Cardiac fibroblast (primary cell): Measurements from ENCODE around the gene HOXA4.

Experiments used
- DNase-seq, 2 donors: peaks; one replicate each; pipeline versions ENCODE4 v3.0.0 to v3.0.0-alpha.2; 2010; ENCODE audit warnings: low read depth in 2 of 2
- H3K4me3 ChIP-seq, 2 donors: replicated peaks in 1 of 2; 1 replicate in 1 of 2; 2 replicates in 1 of 2; pipeline ENCODE4 v1.5.1; 2011; ENCODE audit warnings: low read depth in 2 of 2, low read length in 2 of 2, mild to moderate bottlenecking in 2 of 2, moderate library complexity in 1 of 2
- TF ChIP-seq, protein P1 (sequence below): IDR thresholded peaks from one replicate; pipeline ENCODE4 v1.5.1; 2011; ENCODE audit warnings: low read depth, mild to moderate bottlenecking, low read length, inconsistent platforms

Gene HOXA4

DNA sequence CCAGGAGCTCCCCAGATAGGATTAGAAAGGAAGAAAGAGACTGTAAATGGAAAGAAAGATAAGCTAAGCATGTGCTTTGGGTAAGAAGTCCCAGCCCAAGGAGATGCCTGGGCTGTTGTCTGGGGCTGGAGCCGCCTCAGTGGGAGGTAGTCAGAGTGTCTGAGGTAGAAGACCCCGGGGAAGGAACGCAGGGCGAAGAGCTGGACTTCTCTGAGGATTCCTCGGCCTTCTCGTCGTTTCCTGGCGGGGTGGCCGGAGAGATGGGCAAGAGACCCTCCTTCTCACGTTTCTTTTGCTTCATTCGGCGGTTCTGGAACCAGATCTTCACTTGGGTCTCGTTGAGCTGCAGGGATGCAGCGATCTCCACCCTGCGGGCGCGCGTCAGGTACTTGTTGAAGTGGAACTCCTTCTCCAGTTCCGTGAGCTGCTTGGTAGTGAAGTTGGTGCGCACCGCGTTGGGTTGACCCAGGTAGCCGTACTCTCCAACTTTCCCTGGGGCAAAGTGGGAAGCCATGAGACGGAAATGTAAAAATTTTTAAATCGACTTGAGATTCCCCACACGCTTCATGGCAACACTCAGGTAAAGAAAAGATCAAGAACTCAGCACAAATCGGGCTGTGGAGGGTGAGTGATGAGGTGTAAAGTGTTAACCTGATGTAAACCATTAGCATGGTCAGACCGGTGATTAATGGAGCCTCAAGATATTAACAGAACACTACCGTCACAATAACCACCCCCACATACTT, 36.1 kb downstream of the HOXA4 start:
- TF ChIP-seq, protein P1, sequence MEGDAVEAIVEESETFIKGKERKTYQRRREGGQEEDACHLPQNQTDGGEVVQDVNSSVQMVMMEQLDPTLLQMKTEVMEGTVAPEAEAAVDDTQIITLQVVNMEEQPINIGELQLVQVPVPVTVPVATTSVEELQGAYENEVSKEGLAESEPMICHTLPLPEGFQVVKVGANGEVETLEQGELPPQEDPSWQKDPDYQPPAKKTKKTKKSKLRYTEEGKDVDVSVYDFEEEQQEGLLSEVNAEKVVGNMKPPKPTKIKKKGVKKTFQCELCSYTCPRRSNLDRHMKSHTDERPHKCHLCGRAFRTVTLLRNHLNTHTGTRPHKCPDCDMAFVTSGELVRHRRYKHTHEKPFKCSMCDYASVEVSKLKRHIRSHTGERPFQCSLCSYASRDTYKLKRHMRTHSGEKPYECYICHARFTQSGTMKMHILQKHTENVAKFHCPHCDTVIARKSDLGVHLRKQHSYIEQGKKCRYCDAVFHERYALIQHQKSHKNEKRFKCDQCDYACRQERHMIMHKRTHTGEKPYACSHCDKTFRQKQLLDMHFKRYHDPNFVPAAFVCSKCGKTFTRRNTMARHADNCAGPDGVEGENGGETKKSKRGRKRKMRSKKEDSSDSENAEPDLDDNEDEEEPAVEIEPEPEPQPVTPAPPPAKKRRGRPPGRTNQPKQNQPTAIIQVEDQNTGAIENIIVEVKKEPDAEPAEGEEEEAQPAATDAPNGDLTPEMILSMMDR = no peak
- DNase-seq = no peak
- no peak overlapping the region for H3K4me3 ChIP-seq

DNA sequence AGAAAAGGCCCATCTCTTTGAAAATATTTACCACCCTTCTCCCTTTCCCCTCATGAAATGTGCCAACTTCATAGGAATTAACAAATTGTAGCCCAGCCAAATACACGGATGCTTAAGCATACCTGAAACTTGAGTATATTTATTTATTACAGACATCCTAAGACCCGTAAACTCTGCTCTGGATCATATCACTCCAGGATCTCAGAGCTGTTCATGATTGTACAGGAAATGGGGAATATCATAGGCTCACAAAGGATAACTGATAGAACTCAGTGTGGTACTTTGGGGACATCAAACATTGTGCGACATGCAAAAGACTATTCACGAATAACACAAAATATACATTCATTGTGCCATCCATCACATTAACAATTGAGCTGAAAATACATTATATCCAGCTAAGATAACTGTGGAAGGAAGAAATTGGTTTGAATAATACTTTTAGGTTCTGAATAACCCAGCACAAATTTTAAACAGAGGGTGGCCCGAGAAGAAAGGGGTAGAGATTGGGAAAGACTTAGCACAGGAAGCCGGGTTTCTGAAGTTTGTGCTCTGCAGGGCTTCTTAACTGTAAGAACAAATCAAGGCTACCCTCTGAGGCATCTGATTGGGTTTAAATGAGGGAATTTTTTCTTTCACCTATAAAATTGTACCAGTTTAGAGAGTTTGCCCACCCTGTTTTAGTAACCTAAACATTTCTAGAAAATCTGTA, 37.2 kb downstream of the HOXA4 start:
- no peak overlapping the region for H3K4me3 ChIP-seq
- DNase-seq = no peak
- TF ChIP-seq, protein P1 = no peak

DNA sequence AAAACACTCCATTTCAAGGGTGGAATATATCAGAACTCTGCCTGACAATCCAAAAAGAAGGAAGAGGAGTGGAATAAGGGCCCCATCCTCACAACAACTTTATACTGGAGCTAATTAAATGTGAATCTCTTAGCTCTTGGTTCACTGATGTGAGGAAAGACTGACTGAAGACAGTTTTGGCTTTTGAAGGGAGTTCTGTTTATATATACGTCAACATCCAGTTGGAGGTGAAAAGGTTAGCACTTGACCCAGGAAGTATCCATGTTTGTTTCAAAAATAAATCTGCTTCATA, 37.8 kb downstream of the HOXA4 start:
- DNase-seq = no peak
- TF ChIP-seq, protein P1 = no peak
- no peak overlapping the region for H3K4me3 ChIP-seq

DNA sequence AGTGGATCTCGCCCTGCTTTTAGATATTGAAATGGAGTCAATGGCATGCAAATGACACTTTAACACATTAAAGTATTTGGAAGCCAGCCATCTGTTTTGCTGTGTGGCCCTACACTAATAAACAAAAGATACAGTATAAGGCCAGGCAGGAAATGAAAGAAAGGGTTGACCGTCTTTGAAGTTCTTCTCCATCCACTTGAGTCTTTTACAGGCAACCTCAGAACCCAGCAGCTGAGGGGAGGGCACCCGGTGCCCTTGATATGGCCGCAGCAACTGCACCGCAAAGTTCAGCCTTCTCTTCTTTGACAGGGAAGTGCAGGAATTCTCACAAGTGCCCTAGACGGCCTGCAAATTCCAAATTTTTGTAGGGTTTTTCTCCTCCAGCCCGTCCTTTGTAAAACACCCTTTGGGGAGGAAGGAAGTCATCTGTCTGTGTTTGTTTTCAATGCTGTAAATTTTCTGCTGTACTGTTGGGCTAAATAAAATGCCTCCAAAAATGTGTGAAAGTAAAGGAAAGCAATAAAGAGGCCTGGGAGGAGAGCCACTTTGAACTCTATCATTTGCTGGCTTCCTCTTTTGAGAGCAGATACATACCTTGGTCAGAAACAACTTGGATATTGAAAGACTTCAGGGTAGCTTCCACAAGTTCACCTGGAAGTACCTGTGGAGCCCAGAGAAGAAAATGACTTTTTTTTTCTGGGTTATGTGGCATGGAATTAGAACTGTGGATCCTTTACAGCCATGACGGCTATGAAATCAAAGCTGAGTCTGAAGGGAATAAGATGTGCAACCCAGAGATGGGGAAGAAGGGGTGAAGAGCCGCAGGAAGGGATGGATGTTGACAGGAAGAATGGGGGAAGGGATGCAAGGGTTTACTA, 38.4 kb downstream of the HOXA4 start:
- no peak overlapping the region for H3K4me3 ChIP-seq
- DNase-seq = no peak
- TF ChIP-seq, protein P1 = no peak

DNA sequence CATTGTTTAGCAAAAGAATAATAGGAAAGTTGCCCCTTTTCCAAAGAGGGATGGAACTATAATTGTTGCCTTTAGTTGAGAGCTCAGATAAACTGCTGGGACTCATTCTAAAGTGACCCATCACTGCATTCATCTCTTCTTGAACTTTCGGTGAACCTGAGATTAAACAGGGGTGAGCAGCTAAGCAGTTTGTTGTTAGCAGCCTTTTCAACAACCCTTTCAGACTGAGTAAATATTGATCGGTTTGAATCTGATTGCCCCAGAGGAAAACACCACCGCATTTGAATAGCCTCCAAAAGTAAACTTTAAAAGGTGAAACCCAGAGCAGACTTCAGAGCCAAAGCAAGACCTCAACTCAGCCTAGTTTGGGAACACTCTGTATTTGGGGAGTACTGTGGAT, 39.5 kb downstream of the HOXA4 start:
- no peak for DNase-seq
- no peak overlapping the region for H3K4me3 ChIP-seq
- TF ChIP-seq, protein P1 = no peak

DNA sequence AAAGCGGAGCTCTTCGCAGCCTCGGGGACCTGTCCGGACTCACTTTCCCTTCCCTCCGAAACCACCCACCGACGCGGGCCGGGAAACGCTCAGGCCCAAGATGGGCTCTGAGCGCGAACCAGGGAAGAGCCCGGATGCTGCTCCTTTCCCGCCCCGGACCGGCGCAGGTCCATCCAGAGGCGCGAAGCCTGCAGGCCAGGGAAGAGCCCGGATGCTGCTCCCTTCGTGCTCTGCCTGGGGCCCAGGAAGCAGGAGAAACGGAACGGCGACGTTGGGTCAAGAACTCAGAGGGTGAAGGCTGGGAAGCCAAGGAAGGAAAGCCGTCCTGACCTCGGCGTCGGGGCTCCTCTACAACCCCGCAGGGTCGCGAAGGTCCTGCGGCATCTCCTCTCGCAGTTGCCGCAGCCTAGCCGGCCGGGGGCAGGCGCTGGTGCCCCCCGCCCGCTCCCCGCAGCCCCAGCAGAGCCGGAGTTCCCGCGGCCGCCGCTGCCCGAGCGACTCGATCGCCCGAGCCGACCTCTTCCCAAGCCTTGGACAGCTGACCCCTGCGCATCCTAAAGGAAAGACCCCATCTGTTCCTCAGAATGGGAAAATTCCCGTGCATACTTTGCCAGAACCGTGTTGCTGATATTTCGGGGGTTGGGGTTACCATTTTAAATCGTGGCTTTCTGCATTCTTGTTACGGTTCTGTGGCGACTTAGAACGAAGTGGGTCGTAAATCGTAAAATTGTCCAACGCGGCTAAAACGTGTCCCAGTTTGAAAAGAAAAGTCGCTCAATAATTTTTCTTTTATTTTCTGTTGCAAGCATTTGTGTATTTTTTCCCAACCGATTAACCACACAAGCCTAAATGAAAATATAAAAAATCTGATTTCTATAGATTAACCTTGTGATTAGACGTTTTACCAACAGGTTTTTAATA, 42.3 kb downstream of the HOXA4 start:
- TF ChIP-seq, protein P1 = no peak
- H3K4me3 ChIP-seq = no peak overlapping the region
- DNase-seq = no peak
